Measurements from ENCODE around the gene FMNL2.

FMNL2 gene

DNA sequence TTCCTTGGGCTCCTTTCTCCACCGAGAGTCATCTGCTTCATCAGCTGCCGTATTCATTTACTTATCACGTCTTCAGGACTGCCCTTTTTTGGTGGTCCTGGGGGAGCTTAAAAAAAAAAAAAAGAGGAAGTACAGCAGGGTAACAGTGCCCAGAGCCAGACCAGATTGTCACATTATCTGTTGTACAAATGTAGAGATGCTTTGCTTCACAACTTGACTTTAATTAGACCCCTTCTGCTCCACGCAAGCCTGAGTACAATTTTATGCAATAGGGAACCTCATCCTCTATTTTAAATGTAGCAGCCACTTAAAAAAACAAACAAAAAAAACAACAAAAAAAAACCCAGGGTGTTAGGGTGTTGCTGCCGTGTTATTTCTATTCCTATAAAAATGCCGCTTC is 254.0 kb downstream of the FMNL2 start:
- no peak for DNase-seq

DNA sequence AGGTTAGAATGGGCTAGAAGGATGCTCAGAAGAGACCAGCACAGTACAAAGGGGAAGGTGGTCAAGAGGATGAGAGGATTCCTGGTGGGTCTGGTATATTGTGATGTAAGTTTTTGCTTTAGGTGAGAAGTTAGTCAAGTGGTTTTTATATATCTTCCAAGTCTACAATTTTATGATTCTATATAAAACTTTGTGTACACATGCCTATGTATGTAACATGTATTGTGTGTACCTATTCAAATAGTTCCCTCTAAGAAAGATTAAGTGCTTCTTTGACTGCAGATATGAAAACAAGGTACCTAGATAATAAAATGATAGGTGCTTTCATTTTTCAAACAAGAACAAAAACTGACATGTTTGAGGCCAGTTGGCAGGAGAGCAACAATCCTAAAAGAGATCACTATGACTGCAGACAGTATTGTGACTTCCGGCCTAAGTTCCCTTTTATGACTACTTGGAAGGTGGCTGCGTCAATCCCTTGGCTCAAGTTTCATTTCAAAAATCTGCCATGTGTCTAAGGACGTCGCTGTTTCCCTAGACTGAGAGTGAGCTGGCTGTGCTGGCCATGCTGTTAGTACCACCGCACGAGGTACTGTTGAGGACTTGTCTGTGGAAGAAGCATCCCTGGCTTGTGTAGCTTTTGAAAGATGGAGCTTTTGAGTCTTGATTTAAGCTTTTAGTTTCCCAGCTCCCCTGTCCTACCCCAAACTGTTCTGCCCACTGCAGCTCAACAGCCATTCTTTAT is 259.2 kb downstream of the FMNL2 start:
- no peak for DNase-seq

DNA sequence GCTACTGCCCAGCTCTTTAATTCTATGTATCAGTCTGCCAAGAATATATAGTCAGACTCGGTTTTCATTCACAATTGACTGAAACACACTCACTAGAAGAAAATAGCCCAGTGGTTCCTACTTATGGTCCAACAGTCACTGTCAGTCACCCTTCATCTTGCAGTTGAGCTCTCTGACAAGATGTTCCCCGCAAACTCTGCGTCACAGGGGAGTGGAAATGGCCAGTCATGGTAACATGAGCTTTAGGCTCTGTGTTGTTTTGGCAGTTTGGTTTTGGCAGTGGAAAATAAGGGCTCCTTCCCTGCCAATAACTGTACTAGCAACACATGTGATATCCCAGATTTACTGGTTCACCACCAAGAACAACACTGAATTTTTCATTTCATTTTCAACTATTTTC is 259.8 kb downstream of the FMNL2 start:
- no peak for DNase-seq

DNA sequence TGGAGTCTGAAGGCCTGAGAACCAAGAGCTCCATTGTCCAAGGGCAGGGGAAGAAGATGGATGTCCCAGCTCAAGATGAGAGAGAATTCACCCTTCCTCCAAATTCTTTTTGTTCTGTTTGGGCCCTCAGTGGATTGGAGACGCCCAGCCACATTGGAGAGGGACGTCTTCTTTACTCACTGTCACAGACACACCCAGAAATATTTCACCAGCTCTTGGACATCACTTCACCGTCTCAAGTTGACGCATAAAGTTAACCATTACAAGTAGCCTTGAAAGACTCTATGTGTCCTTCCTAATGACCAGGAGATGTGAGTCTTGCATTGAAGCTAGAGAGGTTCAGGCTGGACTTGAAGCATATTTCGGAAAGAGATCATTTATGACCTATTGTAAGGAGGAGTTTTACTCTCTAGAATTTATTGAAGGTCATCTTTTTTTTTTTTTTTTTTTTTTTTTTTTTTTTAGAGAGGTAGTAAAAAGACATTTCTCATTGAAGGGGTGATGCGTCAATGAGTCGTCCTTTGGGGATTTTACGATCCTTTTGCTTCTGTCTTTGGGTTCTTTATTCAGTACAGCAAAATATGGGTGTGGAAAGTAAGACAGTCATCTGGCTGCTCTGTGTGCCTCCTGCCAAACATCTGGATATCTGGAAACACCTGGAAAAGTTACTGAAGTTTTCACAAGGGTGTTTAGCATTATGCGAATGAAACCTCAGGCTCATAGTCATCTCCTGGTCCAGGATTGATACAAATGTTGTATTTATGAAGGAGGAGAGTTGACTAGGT is 264.2 kb downstream of the FMNL2 start:
- DNase-seq, result no peak

- no peak for DNase-seq
These were observed 265.2 kb downstream of the FMNL2 start for GRCh38 chr2:152600051-152600657.

DNA sequence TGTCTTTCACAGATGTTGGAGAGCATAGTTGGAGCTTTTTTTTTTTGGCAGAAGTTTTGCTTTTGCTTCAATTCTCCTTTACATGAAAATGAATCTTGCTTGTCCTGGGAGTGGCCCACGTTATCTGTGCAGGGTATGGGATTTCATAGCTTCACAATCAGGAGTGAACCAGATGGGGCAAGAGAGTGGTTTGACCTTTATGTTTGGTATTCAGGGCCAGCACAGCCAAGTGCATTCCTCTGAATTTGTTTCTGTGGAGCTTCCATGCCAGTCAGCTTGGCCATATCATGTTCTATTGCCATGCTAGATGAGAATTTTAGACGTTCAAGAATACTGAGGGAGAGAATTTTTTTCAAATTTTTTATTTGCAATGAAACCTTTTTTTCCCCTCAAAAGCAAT is 265.7 kb downstream of the FMNL2 start:
- no peak for DNase-seq

GRCh38 chr2:152602750-152603149 is 267.8 kb downstream of the FMNL2 start:
- DNase-seq, result no peak

DNA sequence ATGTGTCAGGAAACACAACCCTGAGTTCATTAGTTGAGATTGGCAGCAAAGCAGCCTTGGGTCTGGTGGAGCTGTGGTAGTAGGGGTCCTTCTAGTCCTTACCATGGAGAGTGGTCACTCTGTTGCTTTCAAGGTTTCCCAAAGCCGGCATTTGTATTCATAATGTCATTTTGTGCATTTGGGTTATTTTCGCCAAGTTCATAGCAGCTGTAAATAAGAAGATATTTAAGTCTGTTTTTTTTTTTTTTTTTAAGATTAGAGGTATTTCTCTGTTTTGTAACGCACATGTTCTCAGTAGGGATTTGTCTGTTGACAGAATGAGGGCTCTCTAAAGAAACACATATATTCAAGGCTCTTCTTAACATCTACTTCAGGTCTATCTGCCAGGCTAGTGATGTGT is 268.2 kb downstream of the FMNL2 start:
- no peak for DNase-seq

GRCh38 chr2:152606081-152606480 is 271.1 kb downstream of the FMNL2 start:
- no peak for DNase-seq

- no peak for DNase-seq
These were observed 272.0 kb downstream of the FMNL2 start for GRCh38 chr2:152606941-152607340.

- DNase-seq, result no peak
These were observed 272.9 kb downstream of the FMNL2 start for GRCh38 chr2:152607793-152608300.

- DNase-seq, result no peak
These were observed 274.2 kb downstream of the FMNL2 start for GRCh38 chr2:152609154-152609553.

- no peak for DNase-seq
These were observed 274.7 kb downstream of the FMNL2 start for GRCh38 chr2:152609699-152610098.

GRCh38 chr2:152611458-152612231 is 276.7 kb downstream of the FMNL2 start:
- no peak for DNase-seq

GRCh38 chr2:152613235-152613634 is 278.3 kb downstream of the FMNL2 start:
- DNase-seq, result no peak

DNA sequence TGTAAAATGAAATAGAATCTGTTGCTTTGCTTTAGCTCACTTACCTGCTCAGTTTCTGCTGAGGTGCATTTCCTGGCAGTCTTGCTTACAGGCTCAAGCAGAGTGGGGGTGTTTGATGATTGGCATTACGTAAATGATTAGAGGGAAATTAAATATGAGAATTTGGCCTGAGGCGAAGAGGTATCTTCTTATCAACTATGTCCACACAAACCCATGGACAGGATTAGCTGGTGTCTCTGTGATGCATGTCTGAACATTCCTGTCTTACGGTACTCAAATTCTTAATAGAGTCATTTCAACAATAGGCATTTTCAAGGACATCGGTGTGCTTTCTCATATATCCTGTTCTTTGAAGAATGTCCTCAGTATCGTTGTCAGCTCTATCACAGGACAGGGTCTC is 280.2 kb downstream of the FMNL2 start:
- DNase-seq, result no peak

GRCh38 chr2:152617456-152618192 is 282.6 kb downstream of the FMNL2 start:
- no peak for DNase-seq

GRCh38 chr2:152618193-152618564 is 283.2 kb downstream of the FMNL2 start:
- DNase-seq, result no peak

GRCh38 chr2:152620208-152620607 is 285.2 kb downstream of the FMNL2 start:
- DNase-seq, result no peak

- DNase-seq, result no peak
These were observed 286.0 kb downstream of the FMNL2 start for GRCh38 chr2:152620985-152621384.

DNA sequence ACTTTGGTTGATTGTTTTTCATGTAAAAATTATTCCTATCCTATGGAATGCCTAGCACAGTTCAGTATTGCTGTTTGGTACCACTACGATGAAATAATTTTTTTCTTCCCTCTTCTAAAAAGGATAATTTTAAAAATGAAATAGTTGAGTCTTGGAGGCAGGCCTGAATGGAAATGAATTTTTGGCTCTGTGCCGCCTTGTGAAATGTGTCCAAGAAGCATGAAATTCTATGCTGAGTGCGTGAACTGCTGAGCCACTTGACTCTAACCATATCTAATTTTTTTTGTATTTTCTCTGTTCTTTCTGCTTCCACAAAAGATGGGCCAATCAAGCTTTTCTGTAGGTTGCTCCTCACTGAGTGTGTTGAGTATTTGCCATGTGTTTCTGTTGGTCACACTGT is 287.2 kb downstream of the FMNL2 start:
- no peak for DNase-seq

- no peak for DNase-seq
These were observed 288.2 kb downstream of the FMNL2 start for GRCh38 chr2:152623076-152623740.
